Activated T-cell treated with anti-CD3 and anti-CD28 coated beads for 4 hours (primary cell): ENCODE results near the gene PDCD1LG2.
"Not testable (repeated sequence)": the region's sequence is repeated elsewhere in the genome, so short reads cannot be mapped to it uniquely, and the experiment has no call there.

Experiments used
- DNase-seq: peaks from one replicate; pipeline ENCODE4 v3.0.0-alpha.2; 2020

The PDCD1LG2 gene

DNA sequence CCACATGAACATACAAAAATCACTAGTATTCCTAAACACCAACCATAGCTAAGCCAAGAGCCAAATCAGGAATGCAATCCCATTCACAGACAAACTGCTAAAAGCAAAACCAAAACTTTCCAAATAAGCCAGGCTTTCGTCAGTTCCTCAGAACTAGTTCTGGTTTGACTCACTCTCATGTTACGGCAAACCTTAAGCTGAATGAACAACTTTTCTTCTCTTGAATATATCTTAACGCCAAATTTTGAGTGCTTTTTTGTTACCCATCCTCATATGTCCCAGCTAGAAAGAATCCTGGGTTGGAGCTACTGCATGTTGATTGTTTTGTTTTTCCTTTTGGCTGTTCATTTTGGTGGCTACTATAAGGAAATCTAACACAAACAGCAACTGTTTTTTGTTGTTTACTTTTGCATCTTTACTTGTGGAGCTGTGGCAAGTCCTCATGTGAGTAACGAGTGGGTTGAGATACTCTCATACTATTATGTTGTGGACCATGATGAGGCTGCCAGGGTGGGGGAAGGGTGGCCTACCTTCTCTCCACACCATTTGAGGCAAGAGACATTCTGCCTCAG lies at the start of gene PDCD1LG2:
Gene PDCD1LG2 (plus strand): TSS at position 172 of the 572 bp plus-strand sequence. CDS start 12,016 bp downstream, outside the sequence.
- no peak for DNase-seq

DNA sequence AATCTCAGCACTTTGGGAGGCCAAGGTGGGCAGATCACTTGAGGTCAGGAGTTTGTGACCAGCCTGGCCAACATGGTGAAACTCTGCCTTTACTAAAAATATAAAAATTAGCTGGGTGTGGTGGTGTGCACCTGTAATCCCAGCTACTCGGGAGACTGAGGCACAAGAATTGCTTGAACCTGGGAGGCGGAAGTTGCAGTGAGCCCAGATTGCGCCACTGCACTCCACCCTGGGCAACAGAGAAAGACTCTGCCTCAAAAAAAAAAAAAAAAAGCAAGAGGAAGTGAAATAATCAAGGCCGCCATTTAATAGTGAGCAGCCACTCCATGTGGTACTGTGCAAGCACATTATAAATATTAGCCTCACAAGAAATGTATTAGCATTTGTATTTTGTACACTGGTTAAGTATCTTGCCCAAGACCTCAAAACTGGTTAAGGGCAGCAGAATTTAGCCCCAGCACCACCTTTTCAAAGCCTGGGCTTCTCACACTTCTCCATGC lies 45.5 kb upstream of the PDCD1LG2 start:
- DNase-seq: not testable (repeated sequence)

- no peak for DNase-seq
Observed at GRCh38 chr9:5466005-5466404, 44.3 kb upstream of the PDCD1LG2 start.

DNA sequence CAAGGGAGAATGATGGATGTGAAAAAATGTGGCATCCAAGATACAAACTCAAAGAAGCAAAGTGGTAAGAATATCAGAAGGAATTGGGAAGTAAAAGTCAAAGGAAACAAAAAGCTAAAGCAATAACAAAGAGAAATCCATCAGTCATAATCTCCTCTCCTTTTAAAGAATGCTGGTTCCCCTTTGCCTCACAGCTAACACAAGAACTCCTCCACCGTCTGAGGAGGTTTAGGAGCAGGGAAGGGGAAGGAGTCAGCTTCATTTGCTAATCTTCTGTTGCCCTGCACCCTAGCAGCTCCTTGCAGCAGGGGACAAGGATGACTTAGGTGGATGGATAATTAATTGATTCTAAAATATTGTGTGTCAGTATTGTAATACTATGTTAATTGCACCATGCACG lies 43.6 kb upstream of the PDCD1LG2 start:
- no peak for DNase-seq

- DNase-seq: no peak
Observed at GRCh38 chr9:5468850-5469249, 41.5 kb upstream of the PDCD1LG2 start.

- DNase-seq: no peak
Observed at GRCh38 chr9:5470122-5470521, 40.2 kb upstream of the PDCD1LG2 start.

GRCh38 chr9:5470816-5471215 lies 39.5 kb upstream of the PDCD1LG2 start:
- no peak for DNase-seq

- DNase-seq: not testable (repeated sequence)
Observed at GRCh38 chr9:5475611-5476010, 34.7 kb upstream of the PDCD1LG2 start.

DNA sequence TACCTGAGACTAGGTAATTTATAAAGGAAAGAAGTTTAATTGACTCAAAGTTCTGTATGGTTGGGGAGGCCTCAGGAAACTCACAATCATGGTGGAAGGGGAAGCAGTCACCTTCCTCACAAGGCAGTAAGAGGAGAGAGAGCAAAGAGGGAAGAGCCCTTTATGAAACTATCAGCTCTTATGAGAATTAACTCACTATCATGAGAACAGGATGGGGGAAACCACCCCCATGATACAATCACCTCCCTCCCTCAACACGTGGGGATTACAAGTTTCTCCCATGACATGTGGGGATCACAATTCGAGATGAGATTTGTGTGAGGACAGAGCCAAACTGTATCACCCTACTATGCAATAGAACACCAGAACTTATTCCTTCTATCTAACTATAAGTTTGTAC lies 32.1 kb upstream of the PDCD1LG2 start:
- DNase-seq: no peak

DNA sequence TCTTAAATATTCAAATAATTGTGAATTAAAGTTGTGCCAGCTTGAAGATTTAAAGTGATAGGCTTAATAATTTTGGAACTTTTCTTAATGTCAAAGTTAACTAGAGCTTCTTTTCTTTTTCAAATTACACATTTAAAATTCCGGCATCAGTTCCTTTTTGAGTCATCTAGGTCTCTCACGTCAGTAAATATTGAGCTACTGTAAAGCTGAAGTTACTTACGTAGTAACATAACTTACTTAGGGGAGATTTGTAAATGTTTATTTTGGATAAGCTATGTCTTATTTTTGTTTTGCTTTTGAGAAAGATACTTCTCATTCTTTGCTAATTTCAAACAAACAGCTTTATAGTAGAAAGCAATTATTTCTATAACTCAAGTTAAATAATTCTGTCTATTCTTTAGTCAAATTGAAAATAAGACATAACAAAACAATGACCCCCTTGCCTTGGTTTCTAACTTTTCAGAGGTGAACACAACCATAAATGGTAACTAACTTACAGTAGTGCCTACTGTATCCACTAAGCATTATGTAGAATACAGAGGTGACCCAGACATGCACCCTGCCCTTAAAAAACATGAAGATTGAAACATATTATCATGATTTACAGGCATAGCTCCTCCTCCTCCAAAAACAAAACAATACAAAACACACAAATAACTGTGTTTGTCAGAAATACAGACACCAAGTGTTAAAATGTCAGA lies 30.2 kb upstream of the PDCD1LG2 start:
- no peak for DNase-seq

GRCh38 chr9:5480919-5481318 lies 29.4 kb upstream of the PDCD1LG2 start:
- DNase-seq: no peak

DNA sequence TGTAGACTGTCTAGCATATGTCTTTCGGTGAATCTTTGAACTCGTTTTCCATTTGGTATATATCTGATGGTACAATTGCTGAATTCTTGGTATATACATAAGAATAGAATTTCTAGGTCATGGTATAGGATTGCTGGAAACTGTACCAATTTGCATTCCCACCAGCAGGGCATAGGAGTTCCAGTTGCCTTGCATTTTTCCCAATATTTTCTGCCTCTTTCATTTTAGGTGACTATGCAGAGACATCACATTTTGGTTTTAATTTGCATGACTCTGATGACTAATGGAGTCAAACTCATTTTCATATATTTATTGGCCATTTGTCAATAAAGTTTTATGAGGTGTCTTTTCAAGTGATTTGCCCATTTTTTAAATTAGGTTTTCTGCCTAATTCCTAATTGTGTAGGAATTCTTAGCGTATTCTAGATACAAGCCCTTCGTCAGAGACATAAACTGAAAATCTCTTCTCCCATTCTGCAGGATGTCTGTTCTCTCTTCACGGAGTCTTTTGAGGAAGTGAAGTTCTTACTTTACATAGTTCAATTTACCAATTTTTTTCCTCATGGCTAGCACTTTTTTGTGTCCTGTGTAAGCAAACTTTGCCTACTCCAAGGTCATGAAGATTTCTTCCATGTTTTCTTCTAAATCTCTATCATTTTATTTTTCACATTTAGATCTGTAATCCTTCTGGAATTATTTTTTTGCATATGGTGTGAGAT lies 28.9 kb upstream of the PDCD1LG2 start:
- no peak for DNase-seq

- no peak for DNase-seq
Observed at GRCh38 chr9:5482194-5482593, 28.1 kb upstream of the PDCD1LG2 start.

DNA sequence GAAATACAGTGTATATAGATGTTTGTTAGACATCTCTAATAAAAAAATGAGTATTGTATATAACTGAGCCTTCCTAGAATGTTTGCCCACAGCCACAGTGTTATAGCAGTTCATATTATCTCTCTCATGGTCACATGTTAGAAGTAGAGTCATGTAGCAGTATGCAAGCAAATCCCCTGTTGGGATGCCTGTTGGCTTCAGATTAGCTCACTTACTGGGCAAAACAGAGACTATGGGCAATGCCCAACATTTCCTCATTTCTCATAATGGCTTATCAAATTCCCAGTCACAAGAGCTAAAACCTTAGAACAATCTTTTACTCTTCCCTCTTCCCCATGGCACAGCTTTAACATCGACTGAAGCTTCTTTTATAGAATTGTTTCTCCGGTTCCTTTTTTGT lies 27.0 kb upstream of the PDCD1LG2 start:
- DNase-seq: no peak

DNA sequence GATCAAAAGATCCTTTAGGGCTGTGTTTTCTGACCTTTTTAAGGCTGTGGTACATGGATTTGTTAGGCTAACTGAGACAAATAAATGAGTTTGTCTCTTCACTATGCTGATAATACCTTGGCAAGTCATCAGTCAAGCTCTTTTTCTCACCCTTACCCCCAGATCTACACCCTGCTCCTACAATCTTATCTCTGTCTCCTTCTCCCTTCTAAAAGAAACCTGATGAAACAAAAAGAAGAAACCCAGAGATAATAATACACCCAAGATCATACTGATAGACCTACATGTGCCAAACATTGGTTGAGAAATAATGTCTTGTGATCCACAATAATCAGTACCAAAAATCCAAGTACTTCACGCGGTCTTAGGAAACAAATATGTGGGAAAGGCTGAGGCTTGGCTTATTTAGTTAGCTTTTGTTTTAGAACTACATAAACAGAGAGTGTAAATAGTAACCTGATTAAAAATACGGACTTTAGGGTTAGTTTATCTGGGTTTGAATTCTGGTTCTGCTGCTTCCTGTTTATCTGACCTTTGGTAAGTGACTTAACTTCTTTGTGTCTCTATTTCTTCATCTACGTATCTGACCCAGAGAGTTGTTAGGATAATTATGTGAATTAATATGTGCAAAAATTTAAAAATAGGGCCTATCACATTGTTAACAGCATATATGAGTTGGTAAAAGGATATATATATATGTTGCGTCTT lies 24.8 kb upstream of the PDCD1LG2 start:
- DNase-seq: no peak

DNA sequence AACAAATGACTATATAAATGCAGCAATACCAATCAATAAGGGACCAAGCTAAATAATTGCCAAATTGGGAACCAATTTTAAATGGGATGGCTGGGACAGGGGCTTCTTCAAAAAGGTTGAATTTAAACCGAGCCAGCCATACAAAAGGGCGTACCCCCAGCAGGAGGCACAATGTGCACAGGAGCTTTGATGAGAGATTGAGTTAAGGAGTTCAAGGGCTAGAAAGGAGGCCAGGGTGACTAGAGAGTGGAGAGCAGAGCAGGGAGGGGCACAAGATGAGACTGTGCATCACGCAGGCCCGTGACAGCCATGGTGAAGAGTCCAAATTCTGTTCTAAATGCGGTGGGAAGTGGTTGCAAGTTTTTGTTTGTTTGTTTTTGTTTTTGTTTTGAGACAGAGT lies 23.3 kb upstream of the PDCD1LG2 start:
- DNase-seq: no peak

- no peak for DNase-seq
Observed at GRCh38 chr9:5488221-5489008, 21.9 kb upstream of the PDCD1LG2 start.

DNA sequence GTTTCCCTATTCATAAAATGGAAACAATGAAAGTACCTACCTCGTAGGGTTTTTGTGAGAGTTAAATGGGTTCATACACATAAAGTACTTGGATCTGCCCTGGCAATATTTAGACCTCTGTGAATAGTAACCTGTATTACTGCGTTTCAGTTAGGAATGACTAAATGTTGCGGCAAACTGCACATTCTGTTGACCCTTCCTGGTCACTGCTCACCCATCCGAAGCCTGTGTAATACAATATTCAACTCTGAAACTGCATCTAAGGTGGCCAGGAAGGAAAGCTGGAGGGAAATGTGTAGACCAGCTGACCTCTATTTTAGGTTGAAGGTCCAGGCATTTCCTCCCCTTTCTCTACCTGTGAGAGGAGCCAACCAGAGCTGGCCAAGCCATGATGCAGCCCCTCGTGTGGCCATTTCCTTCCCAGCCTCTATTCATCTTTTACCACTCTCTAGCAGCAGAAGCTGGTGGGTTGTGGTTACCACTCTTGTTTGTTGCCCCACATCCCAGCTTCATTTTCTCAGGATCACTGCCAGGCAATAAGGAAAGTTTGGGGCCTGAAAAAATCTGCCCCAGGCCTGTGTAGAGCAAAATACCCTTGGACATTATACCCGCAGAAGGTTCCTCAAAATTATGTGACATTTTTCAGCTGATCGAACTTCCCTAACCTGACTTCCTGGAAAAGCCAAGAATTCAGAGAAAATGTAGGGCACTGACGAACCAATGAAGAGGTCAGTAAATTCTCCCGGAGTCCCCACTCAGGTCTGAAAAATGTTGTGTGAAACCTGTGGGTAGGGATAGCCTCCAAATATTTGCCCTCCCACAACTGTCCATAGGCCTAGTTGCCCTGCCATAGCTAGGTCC lies 20.5 kb upstream of the PDCD1LG2 start:
- DNase-seq: no peak

- DNase-seq: no peak
Observed at GRCh38 chr9:5492965-5493678, 17.2 kb upstream of the PDCD1LG2 start.

- DNase-seq: no peak
Observed at GRCh38 chr9:5493679-5494511, 16.4 kb upstream of the PDCD1LG2 start.
